ENCODE measurements around the gene ADAMTS20.

Gene ADAMTS20

DNA sequence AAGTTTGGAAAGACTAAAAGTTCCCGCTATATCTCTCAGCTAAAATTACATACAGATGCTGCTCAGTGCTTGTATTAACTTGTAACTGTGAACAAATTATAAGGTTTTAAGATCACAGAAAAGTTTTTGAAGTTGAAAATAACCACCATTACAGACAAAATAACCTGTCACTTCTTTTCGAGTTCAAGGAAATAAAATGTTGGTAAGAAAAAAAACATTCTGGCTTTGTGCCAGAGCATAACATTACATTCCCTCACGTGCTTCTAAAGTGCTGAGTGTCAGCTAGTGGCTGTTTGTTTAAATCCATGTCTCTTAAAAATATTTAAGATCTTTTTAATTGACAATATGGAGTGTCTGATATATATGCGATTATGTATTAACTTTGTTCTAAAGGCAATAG is 27.2 kb upstream of the ADAMTS20 start:
- TF ChIP-seq, protein P1, sequence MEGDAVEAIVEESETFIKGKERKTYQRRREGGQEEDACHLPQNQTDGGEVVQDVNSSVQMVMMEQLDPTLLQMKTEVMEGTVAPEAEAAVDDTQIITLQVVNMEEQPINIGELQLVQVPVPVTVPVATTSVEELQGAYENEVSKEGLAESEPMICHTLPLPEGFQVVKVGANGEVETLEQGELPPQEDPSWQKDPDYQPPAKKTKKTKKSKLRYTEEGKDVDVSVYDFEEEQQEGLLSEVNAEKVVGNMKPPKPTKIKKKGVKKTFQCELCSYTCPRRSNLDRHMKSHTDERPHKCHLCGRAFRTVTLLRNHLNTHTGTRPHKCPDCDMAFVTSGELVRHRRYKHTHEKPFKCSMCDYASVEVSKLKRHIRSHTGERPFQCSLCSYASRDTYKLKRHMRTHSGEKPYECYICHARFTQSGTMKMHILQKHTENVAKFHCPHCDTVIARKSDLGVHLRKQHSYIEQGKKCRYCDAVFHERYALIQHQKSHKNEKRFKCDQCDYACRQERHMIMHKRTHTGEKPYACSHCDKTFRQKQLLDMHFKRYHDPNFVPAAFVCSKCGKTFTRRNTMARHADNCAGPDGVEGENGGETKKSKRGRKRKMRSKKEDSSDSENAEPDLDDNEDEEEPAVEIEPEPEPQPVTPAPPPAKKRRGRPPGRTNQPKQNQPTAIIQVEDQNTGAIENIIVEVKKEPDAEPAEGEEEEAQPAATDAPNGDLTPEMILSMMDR (IDR thresholded peaks at IDR 0.05; ENCODE audit: borderline replicate concordance, insufficient read depth, low read depth, low read length): no peak
- H3K4me3 ChIP-seq (ENCODE audit: low read depth, low read length): no peak overlapping the region

- H3K4me3 ChIP-seq (ENCODE audit: low read depth, low read length): no peak overlapping the region
- TF ChIP-seq, protein P1 (IDR thresholded peaks at IDR 0.05; ENCODE audit: borderline replicate concordance, insufficient read depth, low read depth, low read length): no peak
Measured at GRCh38 chr12:43578782-43579181, 26.8 kb upstream of the ADAMTS20 start.

DNA sequence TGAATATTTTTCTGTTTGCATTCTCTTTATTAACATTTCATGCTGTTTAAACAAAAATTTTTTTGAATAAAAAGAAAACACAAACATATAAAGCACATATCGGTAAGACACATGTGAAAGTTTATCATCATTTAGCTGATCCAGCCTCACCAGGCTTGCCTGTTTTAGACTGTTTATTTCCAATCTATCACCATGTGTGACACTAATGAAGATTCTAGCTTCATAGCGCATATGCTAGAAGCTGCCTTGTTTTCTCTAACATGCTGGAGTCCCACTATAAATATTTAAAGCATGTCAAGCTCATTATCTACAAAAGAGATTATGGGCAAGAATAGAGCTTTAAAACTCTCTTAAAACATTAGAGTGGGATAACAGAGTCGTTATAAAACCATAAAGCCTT is 25.4 kb upstream of the ADAMTS20 start:
- TF ChIP-seq, protein P1 (IDR thresholded peaks at IDR 0.05; ENCODE audit: borderline replicate concordance, insufficient read depth, low read depth, low read length): no peak
- H3K4me3 ChIP-seq (ENCODE audit: low read depth, low read length): no peak overlapping the region

- TF ChIP-seq, protein P1 (IDR thresholded peaks at IDR 0.05; ENCODE audit: borderline replicate concordance, insufficient read depth, low read depth, low read length): no peak
- no peak overlapping the region for H3K4me3 ChIP-seq (ENCODE audit: low read depth, low read length)
Measured at GRCh38 chr12:43576162-43576561, 24.2 kb upstream of the ADAMTS20 start.

DNA sequence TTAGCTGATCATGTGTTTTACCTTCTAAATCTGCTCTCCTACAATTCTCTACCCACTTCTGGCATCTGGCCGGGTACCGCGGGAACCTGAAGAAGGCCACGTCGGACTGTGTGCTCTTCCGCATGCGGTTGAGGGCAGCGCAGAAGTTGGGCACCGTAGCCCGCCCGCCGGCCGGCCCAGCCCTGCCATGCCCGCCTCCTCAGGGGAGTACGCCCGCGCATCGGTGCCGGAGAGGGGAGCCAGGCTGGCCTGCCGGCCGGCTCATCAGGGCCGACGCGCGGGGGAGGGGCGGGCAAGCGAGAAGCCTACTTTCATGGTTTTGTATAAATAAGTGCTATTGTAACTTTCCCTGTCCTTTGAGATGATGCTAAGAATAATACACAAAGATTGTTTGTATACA is 19.9 kb upstream of the ADAMTS20 start:
- no peak overlapping the region for H3K4me3 ChIP-seq (ENCODE audit: low read depth, low read length)
- TF ChIP-seq, protein P1 (IDR thresholded peaks at IDR 0.05; ENCODE audit: borderline replicate concordance, insufficient read depth, low read depth, low read length): no peak

DNA sequence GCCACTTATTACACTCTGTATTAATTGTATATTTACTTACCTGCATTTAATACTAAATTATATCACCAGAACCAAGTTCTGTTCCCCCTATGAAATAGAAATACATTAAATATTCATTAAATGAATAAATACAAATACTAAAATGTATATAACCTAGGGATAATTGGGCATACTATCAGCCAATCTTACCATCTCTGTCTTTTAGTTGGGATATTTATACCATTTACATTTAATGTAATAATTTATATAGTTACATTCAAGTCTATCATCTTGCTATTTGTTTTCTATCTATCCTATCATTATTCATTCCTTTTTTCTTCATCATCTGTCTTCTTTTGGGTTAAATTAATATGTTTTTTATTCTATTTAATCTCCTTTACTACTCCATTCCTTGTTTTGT is 4.1 kb upstream of the ADAMTS20 start:
- TF ChIP-seq, protein P1 (IDR thresholded peaks at IDR 0.05; ENCODE audit: borderline replicate concordance, insufficient read depth, low read depth, low read length): no peak
- no peak overlapping the region for H3K4me3 ChIP-seq (ENCODE audit: low read depth, low read length)

GRCh38 chr12:43551279-43551970 is 578 bp downstream of the ADAMTS20 start:
- H3K4me3 ChIP-seq (ENCODE audit: low read depth, low read length): no peak overlapping the region
- TF ChIP-seq, protein P1 (IDR thresholded peaks at IDR 0.05; ENCODE audit: borderline replicate concordance, insufficient read depth, low read depth, low read length): no peak

All from GM12875 (cell line).